ENCODE results near the gene ARL15.

DNA sequence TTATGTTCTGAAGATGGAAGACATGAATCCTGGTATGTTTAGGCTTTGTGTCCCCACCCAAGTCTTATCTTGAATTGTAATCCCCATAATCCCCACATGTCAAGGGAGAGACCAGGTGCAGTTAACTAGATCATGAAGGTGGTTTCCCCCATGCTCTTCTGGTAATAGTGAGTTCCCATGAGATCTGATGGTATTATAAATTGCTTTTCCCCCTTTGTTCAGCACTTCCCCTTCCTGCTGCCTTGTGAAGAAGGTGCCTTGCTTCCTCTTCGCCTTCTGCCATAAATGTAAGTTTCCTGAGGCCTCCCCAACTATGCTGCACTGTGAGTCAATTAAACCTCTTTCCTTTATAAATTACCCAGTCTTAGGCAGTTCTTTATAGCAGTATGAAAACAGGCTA, 229.0 kb downstream of the ARL15 start:
- TF ChIP-seq, protein P1, sequence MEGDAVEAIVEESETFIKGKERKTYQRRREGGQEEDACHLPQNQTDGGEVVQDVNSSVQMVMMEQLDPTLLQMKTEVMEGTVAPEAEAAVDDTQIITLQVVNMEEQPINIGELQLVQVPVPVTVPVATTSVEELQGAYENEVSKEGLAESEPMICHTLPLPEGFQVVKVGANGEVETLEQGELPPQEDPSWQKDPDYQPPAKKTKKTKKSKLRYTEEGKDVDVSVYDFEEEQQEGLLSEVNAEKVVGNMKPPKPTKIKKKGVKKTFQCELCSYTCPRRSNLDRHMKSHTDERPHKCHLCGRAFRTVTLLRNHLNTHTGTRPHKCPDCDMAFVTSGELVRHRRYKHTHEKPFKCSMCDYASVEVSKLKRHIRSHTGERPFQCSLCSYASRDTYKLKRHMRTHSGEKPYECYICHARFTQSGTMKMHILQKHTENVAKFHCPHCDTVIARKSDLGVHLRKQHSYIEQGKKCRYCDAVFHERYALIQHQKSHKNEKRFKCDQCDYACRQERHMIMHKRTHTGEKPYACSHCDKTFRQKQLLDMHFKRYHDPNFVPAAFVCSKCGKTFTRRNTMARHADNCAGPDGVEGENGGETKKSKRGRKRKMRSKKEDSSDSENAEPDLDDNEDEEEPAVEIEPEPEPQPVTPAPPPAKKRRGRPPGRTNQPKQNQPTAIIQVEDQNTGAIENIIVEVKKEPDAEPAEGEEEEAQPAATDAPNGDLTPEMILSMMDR (IDR thresholded peaks at IDR 0.05), result no peak
- TF ChIP-seq EZH2 (IDR thresholded peaks at IDR 0.05; ENCODE audit: borderline replicate concordance, insufficient read depth, low read depth, low read length, poor library complexity, severe bottlenecking), result no peak

Data from B cell (primary cell).